Vagina (tissue), 2 donors: ENCODE measurements around the gene GTSE1.

Experiments
- POLR2A ChIP-seq, 2 donors: fragments of 450-650 bp; IDR thresholded peaks; one replicate each; pipeline ENCODE4 v1.6.1; 2017; ENCODE audit warnings: antibody characterized with exemption in 2 of 2, mild to moderate bottlenecking in 2 of 2, moderate library complexity in 2 of 2
- POLR2AphosphoS5 ChIP-seq, 2 donors: sonication (generic); formaldehyde crosslinking; IDR thresholded peaks; one replicate each; pipeline ENCODE4 v1.9.0; 2017; ENCODE audit warnings: antibody characterized with exemption in 2 of 2, mild to moderate bottlenecking in 2 of 2, low read depth in 1 of 2; ENCODE audit not compliant: insufficient read depth in 1 of 2
- TF ChIP-seq, protein P1 (sequence below), 3 experiments: fragments of 450-650 bp in 2 of 3; fragments of 200-600 bp in 1 of 3; sonication (generic) in 1 of 3; IDR thresholded peaks; one replicate each; pipeline ENCODE4 v1.5.1; 2017 to 2019; ENCODE audit warnings: antibody characterized with exemption in 3 of 3, mild to moderate bottlenecking in 2 of 3, moderate library complexity in 2 of 3

DNA sequence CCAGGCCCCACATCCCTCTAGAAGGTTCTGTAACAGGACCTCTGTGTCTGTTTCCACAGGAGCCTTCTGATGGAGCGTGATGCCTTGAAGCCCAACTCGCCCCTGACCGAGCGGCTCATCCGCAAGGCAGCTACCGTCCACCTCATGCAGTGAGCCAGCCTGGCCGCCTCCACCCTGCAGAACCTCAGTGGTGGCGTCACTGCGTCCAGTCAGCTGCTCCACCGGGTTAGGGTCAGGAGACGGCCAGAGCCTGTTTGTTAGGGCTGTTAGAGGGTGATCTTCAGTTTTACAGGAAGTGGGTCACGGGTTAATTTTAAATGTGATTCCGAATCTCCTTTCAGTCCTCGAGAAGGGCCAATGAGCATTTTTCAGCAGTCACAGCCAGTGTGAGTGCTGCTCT lies 3.9 kb upstream of the GTSE1 start:
- TF ChIP-seq POLR2AphosphoS5 (IDR thresholded peaks at IDR 0.05; ENCODE audit: insufficient read depth in 1 of 2, low read depth in 1 of 2): no peak
- TF ChIP-seq, protein P1, sequence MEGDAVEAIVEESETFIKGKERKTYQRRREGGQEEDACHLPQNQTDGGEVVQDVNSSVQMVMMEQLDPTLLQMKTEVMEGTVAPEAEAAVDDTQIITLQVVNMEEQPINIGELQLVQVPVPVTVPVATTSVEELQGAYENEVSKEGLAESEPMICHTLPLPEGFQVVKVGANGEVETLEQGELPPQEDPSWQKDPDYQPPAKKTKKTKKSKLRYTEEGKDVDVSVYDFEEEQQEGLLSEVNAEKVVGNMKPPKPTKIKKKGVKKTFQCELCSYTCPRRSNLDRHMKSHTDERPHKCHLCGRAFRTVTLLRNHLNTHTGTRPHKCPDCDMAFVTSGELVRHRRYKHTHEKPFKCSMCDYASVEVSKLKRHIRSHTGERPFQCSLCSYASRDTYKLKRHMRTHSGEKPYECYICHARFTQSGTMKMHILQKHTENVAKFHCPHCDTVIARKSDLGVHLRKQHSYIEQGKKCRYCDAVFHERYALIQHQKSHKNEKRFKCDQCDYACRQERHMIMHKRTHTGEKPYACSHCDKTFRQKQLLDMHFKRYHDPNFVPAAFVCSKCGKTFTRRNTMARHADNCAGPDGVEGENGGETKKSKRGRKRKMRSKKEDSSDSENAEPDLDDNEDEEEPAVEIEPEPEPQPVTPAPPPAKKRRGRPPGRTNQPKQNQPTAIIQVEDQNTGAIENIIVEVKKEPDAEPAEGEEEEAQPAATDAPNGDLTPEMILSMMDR (IDR thresholded peaks at IDR 0.05): no peak
- TF ChIP-seq POLR2A (IDR thresholded peaks at IDR 0.05): no peak
